ENCODE data around the gene ANAPC10.

ANAPC10 gene

DNA sequence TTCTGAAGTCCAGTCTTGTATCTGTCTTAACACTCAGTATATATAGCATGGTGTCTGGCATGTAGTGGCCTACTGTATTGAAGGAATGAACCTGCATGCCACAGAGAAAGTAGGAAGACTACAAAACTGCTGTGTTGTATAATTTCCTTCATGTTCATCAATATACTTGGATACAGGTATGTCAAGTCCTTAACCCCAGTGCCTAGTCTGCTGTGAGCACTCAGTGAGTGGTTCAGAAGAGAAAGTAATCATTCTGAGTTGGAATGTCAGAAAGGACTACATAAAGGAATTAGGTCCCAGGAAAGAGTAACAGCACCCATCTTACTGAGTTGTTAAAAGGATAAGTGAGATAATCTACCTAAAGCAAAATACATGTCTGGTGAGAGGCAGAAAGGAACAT, 32.1 kb upstream of the ANAPC10 start:
- no peak for DNase-seq
- peaks cover 16 to 36% (median 20%) of the 10 kb centered on the region in 3 donors for H3K36me3 ChIP-seq
- intact Hi-C loops (cut with DNase I; ENCODE audit: low total_unique reads), result no loop called here
- H3K27ac ChIP-seq, result no peak overlapping the region
- H3K4me3 ChIP-seq, result no peak overlapping the region
- H3K4me1 ChIP-seq, result peaks cover 0 to 11% (median 0%) of the 10 kb centered on the region in 4 donors
- TF ChIP-seq, protein P1, sequence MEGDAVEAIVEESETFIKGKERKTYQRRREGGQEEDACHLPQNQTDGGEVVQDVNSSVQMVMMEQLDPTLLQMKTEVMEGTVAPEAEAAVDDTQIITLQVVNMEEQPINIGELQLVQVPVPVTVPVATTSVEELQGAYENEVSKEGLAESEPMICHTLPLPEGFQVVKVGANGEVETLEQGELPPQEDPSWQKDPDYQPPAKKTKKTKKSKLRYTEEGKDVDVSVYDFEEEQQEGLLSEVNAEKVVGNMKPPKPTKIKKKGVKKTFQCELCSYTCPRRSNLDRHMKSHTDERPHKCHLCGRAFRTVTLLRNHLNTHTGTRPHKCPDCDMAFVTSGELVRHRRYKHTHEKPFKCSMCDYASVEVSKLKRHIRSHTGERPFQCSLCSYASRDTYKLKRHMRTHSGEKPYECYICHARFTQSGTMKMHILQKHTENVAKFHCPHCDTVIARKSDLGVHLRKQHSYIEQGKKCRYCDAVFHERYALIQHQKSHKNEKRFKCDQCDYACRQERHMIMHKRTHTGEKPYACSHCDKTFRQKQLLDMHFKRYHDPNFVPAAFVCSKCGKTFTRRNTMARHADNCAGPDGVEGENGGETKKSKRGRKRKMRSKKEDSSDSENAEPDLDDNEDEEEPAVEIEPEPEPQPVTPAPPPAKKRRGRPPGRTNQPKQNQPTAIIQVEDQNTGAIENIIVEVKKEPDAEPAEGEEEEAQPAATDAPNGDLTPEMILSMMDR (IDR thresholded peaks at IDR 0.05), result no peak
- no peaks in the 10 kb centered on the region for H3K9me3 ChIP-seq
- H3K27me3 ChIP-seq, result no peaks in the 10 kb centered on the region

DNA sequence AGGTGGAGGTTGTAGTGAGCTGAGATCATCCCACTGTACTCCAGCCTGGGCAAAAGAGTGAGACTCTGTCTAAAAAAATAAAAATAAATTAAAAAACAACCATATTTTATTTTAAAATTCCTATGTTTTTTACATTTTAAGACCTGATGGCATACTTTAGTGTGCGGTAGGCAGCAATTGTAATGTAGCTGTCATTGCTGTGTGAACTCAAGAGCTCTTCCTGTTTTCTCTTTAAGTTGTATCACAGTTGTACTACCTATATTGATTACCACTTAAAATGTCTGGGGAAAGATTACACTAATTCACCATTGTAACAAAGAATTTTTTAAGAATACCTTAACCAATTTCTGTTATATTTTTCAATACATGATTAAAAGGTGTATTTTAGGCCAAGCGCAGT, 27.4 kb upstream of the ANAPC10 start:
- Histone ChIP-seq H3K9me3 (no peaks in the 10 kb centered on the region), H3K27me3 (no peaks in the 10 kb centered on the region), H3K27ac (no peak overlapping the region), H3K4me1 (no peaks in the 10 kb centered on the region), H3K4me3 (no peak overlapping the region), H3K36me3 (peaks cover 42 to 81% (median 63%) of the 10 kb centered on the region in 3 donors)
- TF ChIP-seq, protein P1 (IDR thresholded peaks at IDR 0.05), result no peak
- intact Hi-C loops (cut with DNase I; ENCODE audit: low total_unique reads), result no loop called here
- no peak for DNase-seq

DNA sequence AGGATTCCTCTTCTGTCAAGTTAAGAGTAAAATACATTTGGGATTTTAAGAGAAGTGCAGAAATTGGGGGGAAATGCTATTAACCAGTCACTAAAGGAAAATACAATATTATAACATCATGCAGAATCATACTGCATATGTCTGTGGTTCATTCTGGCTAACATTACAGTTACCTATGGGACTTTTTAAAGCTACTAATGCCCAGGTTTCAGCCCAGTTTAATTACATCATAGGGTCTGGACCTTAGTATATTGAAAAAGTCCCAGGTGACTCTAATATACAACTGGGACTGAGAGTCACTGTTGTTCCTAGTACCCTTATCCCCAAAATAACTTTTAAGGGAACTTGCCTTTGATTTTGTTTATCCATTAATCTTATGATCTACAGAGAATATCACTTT, 10.1 kb upstream of the ANAPC10 start:
- Histone ChIP-seq H3K36me3 (peaks cover 79 to 82% (median 80%) of the 10 kb centered on the region in 3 donors), H3K4me3 (no peak overlapping the region), H3K4me1 (peaks cover 0 to 6% (median 0%) of the 10 kb centered on the region in 4 donors), H3K27me3 (no peaks in the 10 kb centered on the region), H3K9me3 (no peaks in the 10 kb centered on the region), H3K27ac (no peak overlapping the region)
- intact Hi-C loops (cut with DNase I; ENCODE audit: low total_unique reads), result loop anchor here (10.0 kb wide), 1 partner anchor 67 kb away; no protein-coding TSS in a partner anchor
- DNase-seq, result no peak
- TF ChIP-seq, protein P1 (IDR thresholded peaks at IDR 0.05), result no peak

DNA sequence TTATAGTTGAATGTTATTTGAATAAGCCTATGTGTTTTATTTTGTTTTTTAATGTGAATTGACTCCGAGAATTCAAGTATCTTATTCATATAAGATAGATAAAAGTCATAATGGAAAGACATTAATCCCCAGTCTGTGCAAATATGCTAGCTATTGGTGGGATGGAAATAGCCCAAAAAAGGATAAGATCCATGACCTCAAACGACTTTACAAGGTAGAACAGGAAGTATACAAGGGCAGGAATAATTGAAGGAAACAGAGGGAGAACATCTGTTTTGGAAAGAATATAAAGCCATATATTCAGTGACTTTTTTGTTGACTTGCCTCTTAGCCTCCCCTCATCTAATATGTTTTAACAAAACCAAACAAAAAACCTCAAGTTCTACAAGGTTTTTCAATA, 9.1 kb upstream of the ANAPC10 start:
- intact Hi-C loops (cut with DNase I; ENCODE audit: low total_unique reads), result loop anchor here (10.0 kb wide), 1 partner anchor 68 kb away; no protein-coding TSS in a partner anchor
- Histone ChIP-seq H3K9me3 (no peaks in the 10 kb centered on the region), H3K36me3 (peaks cover 69 to 73% (median 70%) of the 10 kb centered on the region in 3 donors), H3K4me1 (peaks cover 0 to 16% (median 2%) of the 10 kb centered on the region in 4 donors), H3K4me3 (no peak overlapping the region), H3K27me3 (no peaks in the 10 kb centered on the region), H3K27ac (no peak overlapping the region)
- DNase-seq, result no peak
- TF ChIP-seq, protein P1 (IDR thresholded peaks at IDR 0.05), result no peak

DNA sequence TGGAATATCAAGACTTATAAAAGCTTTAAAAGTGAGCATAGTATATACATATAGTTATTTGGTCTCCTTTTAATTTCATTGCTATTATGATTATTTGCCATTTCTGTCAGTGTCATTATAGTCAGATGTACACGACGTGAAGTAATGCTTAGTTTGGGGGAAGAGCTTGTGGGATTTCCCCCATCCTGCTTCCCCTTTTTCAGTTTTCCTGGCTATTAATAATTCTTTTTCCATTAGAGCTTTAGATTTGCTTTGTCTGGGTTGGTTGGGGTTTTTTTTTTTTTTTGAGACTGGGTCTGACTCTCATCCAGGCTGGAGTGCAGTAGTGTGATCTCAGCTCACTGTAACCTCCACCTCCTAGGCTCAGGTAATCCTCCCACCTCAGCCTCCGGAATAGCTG, 5.5 kb upstream of the ANAPC10 start:
- H3K27me3 ChIP-seq, result no peaks in the 10 kb centered on the region
- H3K36me3 ChIP-seq, result peaks cover 34 to 42% (median 37%) of the 10 kb centered on the region in 3 donors
- no peak overlapping the region for H3K4me3 ChIP-seq
- no peak overlapping the region for H3K27ac ChIP-seq
- H3K4me1 ChIP-seq, result peaks cover 0 to 46% (median 10%) of the 10 kb centered on the region in 4 donors
- no peak for DNase-seq
- intact Hi-C loops (cut with DNase I; ENCODE audit: low total_unique reads), result loop anchor here (10.0 kb wide), 1 partner anchor 71 kb away; no protein-coding TSS in a partner anchor
- H3K9me3 ChIP-seq, result no peaks in the 10 kb centered on the region
- TF ChIP-seq, protein P1 (IDR thresholded peaks at IDR 0.05), result no peak
